Subcutaneous abdominal adipose tissue (tissue), 5 donors: ENCODE data around the gene BOLA2B.
"Not testable (repeated sequence)": the region's sequence is repeated elsewhere in the genome, so short reads cannot be mapped to it uniquely, and the experiment has no call there.

Experiments
- H3K27ac ChIP-seq: one replicate; pipeline ENCODE4 v1.7.0; 2013; ENCODE audit warnings: low read depth, mild to moderate bottlenecking, inconsistent platforms, low read length, moderate library complexity
- H3K27me3 ChIP-seq, 5 donors: one replicate each; pipeline ENCODE4 v1.7.0; 2013; ENCODE audit warnings: low read length in 5 of 5, inconsistent platforms in 1 of 5; ENCODE audit not compliant: control insufficient read depth in 5 of 5, insufficient read depth in 4 of 5
- H3K36me3 ChIP-seq, 5 donors: one replicate each; pipeline ENCODE4 v1.7.0; 2013; ENCODE audit warnings: low read length in 5 of 5; ENCODE audit not compliant: control insufficient read depth in 5 of 5, insufficient read depth in 5 of 5
- H3K4me1 ChIP-seq, 5 donors: one replicate each; pipeline ENCODE4 v1.7.0; 2013; ENCODE audit warnings: low read length in 5 of 5, mild to moderate bottlenecking in 3 of 5, moderate library complexity in 1 of 5; ENCODE audit not compliant: control insufficient read depth in 5 of 5, insufficient read depth in 5 of 5
- H3K4me3 ChIP-seq, 5 donors: one replicate each; pipeline ENCODE4 v1.7.0; 2013; ENCODE audit warnings: low read length in 5 of 5, low read depth in 1 of 5
- H3K9ac ChIP-seq, 5 donors: one replicate each; pipeline ENCODE4 v1.7.0; 2013; ENCODE audit warnings: low read length in 5 of 5, mild to moderate bottlenecking in 4 of 5, moderate library complexity in 3 of 5
- H3K9me3 ChIP-seq, 5 donors: one replicate each; pipeline ENCODE4 v1.7.0; 2013; ENCODE audit warnings: low read length in 5 of 5; ENCODE audit not compliant: control insufficient read depth in 5 of 5
- donor health status: healthy.
- donor health status: healthy.
- donor health status: healthy.
- donor health status: healthy.
- donor health status: healthy.

The BOLA2B gene

GRCh38 chr16:30193615-30194014 lies at the start of gene BOLA2B, which contains the start of gene SLX1A:
TSS of gene BOLA2B (minus strand) at chr16:30193666. CDS start at chr16:30193595, 71 bp downstream.
TSS of gene SLX1A (plus strand) at chr16:30193875. CDS start at chr16:30194085, 210 bp downstream.
- not testable (repeated sequence) for H3K4me1 ChIP-seq, H3K9me3 ChIP-seq, H3K27me3 ChIP-seq, H3K27ac ChIP-seq, H3K9ac ChIP-seq, H3K36me3 ChIP-seq
- H3K4me3 ChIP-seq: peak within 1 kb of the TSS in 3 of 5 donors; percentile 44 to 51 (median 49)

- not testable (repeated sequence) for H3K9ac ChIP-seq, H3K4me3 ChIP-seq, H3K27ac ChIP-seq, H3K36me3 ChIP-seq, H3K9me3 ChIP-seq, H3K4me1 ChIP-seq, H3K27me3 ChIP-seq
Observed at GRCh38 chr16:30217082-30217481, 23.6 kb upstream of the BOLA2B start.

GRCh38 chr16:30211414-30211813 lies 17.9 kb upstream of the BOLA2B start:
- not testable (repeated sequence) for H3K27ac ChIP-seq, H3K27me3 ChIP-seq

GRCh38 chr16:30209032-30209431 lies 15.6 kb upstream of the BOLA2B start:
- not testable (repeated sequence) for H3K4me3 ChIP-seq, H3K27ac ChIP-seq, H3K9me3 ChIP-seq

More at GRCh38 chr16:30211414-30211813, 17.9 kb upstream of the BOLA2B start:
- not testable (repeated sequence) for H3K9ac ChIP-seq, H3K36me3 ChIP-seq, H3K4me3 ChIP-seq, H3K4me1 ChIP-seq, H3K9me3 ChIP-seq

GRCh38 chr16:30207063-30207704 lies 13.7 kb upstream of the BOLA2B start:
- not testable (repeated sequence) for H3K9ac ChIP-seq, H3K4me1 ChIP-seq, H3K4me3 ChIP-seq, H3K27me3 ChIP-seq, H3K27ac ChIP-seq, H3K36me3 ChIP-seq, H3K9me3 ChIP-seq

More at GRCh38 chr16:30209032-30209431, 15.6 kb upstream of the BOLA2B start:
- H3K36me3 ChIP-seq, H3K27me3 ChIP-seq, H3K4me1 ChIP-seq, H3K9ac ChIP-seq: not testable (repeated sequence)

GRCh38 chr16:30206252-30206651 lies 12.8 kb upstream of the BOLA2B start:
- not testable (repeated sequence) for H3K9me3 ChIP-seq, H3K9ac ChIP-seq, H3K27ac ChIP-seq, H3K36me3 ChIP-seq, H3K27me3 ChIP-seq, H3K4me1 ChIP-seq
- H3K4me3 ChIP-seq: peak overlapping the region in 3 of 5 donors; percentile 51 to 60 (median 51)

GRCh38 chr16:30205541-30206236 lies 12.2 kb upstream of the BOLA2B start:
- peak overlapping the region in 4 of 5 donors; percentile 50 to 60 (median 51) for H3K4me3 ChIP-seq
- H3K27me3 ChIP-seq, H3K9me3 ChIP-seq, H3K27ac ChIP-seq, H3K4me1 ChIP-seq, H3K9ac ChIP-seq, H3K36me3 ChIP-seq: not testable (repeated sequence)

GRCh38 chr16:30199608-30200343 lies 6.3 kb upstream of the BOLA2B start:
- H3K27me3 ChIP-seq, H3K4me1 ChIP-seq, H3K27ac ChIP-seq, H3K4me3 ChIP-seq, H3K36me3 ChIP-seq, H3K9me3 ChIP-seq, H3K9ac ChIP-seq: not testable (repeated sequence)

GRCh38 chr16:30199049-30199448 lies 5.6 kb upstream of the BOLA2B start, which contains the start of gene SULT1A3:
TSS of gene SULT1A3 (plus strand) at chr16:30199255. CDS start at chr16:30200729, 1,474 bp downstream.
- H3K27ac ChIP-seq, H3K27me3 ChIP-seq, H3K9ac ChIP-seq, H3K4me1 ChIP-seq, H3K4me3 ChIP-seq, H3K9me3 ChIP-seq, H3K36me3 ChIP-seq: not testable (repeated sequence)

- not testable (repeated sequence) for H3K9me3 ChIP-seq, H3K27ac ChIP-seq, H3K36me3 ChIP-seq
Observed at GRCh38 chr16:30197001-30197400, 3.5 kb upstream of the BOLA2B start.

More at GRCh38 chr16:30197001-30197400, 3.5 kb upstream of the BOLA2B start:
- H3K27me3 ChIP-seq, H3K9ac ChIP-seq, H3K4me3 ChIP-seq, H3K4me1 ChIP-seq: not testable (repeated sequence)
